IPS-18a (cell line): ENCODE data around the gene CCNE1.

Experiments used
- H3K27ac ChIP-seq: one replicate; pipeline ENCODE4 v1.5.1; 2013; ENCODE audit warnings: low read length
- H3K27me3 ChIP-seq: one replicate; pipeline ENCODE4 v1.6.1; 2013; ENCODE audit warnings: mild to moderate bottlenecking, low read length; ENCODE audit not compliant: control insufficient read depth, insufficient read depth
- H3K36me3 ChIP-seq: one replicate; pipeline ENCODE4 v1.6.1; 2013; ENCODE audit warnings: low read depth, low read length; ENCODE audit not compliant: control insufficient read depth
- H3K4me1 ChIP-seq: one replicate; pipeline ENCODE4 v1.6.1; 2013; ENCODE audit warnings: low read depth, low read length; ENCODE audit not compliant: control insufficient read depth
- H3K4me3 ChIP-seq: one replicate; pipeline ENCODE4 v1.5.1; 2013; ENCODE audit warnings: low read length
- H3K9ac ChIP-seq: one replicate; pipeline ENCODE4 v1.6.1; 2013; ENCODE audit warnings: mild to moderate bottlenecking, low read length, moderate library complexity
- H3K9me3 ChIP-seq: one replicate; pipeline ENCODE4 v1.6.1; 2013; ENCODE audit warnings: low read depth, low read length; ENCODE audit not compliant: control insufficient read depth

CCNE1 gene

GRCh38 chr19:29840066-29840950 is 28.5 kb downstream of the CCNE1 start:
- H3K4me3 ChIP-seq, result no peak overlapping the region
- H3K9ac ChIP-seq, result no peak overlapping the region
- no peaks in the 10 kb centered on the region for H3K36me3 ChIP-seq
- H3K27ac ChIP-seq, result no peak overlapping the region
- no peaks in the 10 kb centered on the region for H3K9me3 ChIP-seq
- H3K27me3 ChIP-seq, result peaks cover 22% of the 10 kb centered on the region
- peaks cover 3% of the 10 kb centered on the region for H3K4me1 ChIP-seq

- Histone ChIP-seq H3K36me3 (no peaks in the 10 kb centered on the region), H3K9ac (no peak overlapping the region), H3K9me3 (no peaks in the 10 kb centered on the region), H3K4me1 (peaks cover 3% of the 10 kb centered on the region), H3K27ac (no peak overlapping the region), H3K27me3 (peaks cover 26% of the 10 kb centered on the region), H3K4me3 (no peak overlapping the region)
These were observed 29.4 kb downstream of the CCNE1 start for GRCh38 chr19:29841209-29841558.

- no peaks in the 10 kb centered on the region for H3K9me3 ChIP-seq
- no peak overlapping the region for H3K9ac ChIP-seq
- no peak overlapping the region for H3K27ac ChIP-seq
- no peaks in the 10 kb centered on the region for H3K36me3 ChIP-seq
- H3K4me3 ChIP-seq, result no peak overlapping the region
- H3K27me3 ChIP-seq, result peaks cover 27% of the 10 kb centered on the region
- H3K4me1 ChIP-seq, result peaks cover 3% of the 10 kb centered on the region
These were observed 30.0 kb downstream of the CCNE1 start for GRCh38 chr19:29841559-29842367.

- H3K4me1 ChIP-seq, result peaks cover 3% of the 10 kb centered on the region
- no peaks in the 10 kb centered on the region for H3K36me3 ChIP-seq
- no peaks in the 10 kb centered on the region for H3K9me3 ChIP-seq
- peaks cover 27% of the 10 kb centered on the region for H3K27me3 ChIP-seq
- H3K9ac ChIP-seq, result no peak overlapping the region
- H3K27ac ChIP-seq, result no peak overlapping the region
- peak overlapping the region; percentile 42 for H3K4me3 ChIP-seq
These were observed 30.8 kb downstream of the CCNE1 start for GRCh38 chr19:29842471-29843179.

GRCh38 chr19:29843180-29844051 is 31.6 kb downstream of the CCNE1 start:
- Histone ChIP-seq H3K27ac (no peak overlapping the region), H3K9me3 (no peaks in the 10 kb centered on the region), H3K36me3 (no peaks in the 10 kb centered on the region), H3K9ac (no peak overlapping the region), H3K4me3 (peak overlapping the region; percentile 42), H3K4me1 (peaks cover 3% of the 10 kb centered on the region), H3K27me3 (peaks cover 27% of the 10 kb centered on the region)

GRCh38 chr19:29844891-29845573 is 33.2 kb downstream of the CCNE1 start:
- Histone ChIP-seq H3K9me3 (no peaks in the 10 kb centered on the region), H3K27ac (no peak overlapping the region), H3K4me1 (peaks cover 3% of the 10 kb centered on the region), H3K27me3 (peaks cover 27% of the 10 kb centered on the region), H3K4me3 (peak overlapping the region; percentile 68), H3K9ac (peak overlapping the region; percentile 26), H3K36me3 (no peaks in the 10 kb centered on the region)

- Histone ChIP-seq H3K36me3 (no peaks in the 10 kb centered on the region), H3K27ac (no peak overlapping the region), H3K4me3 (peak overlapping the region; percentile 68), H3K4me1 (peaks cover 3% of the 10 kb centered on the region), H3K9me3 (no peaks in the 10 kb centered on the region), H3K27me3 (peaks cover 27% of the 10 kb centered on the region), H3K9ac (peak overlapping the region; percentile 26)
These were observed 33.9 kb downstream of the CCNE1 start for GRCh38 chr19:29845574-29846176.

- Histone ChIP-seq H3K4me3 (no peak overlapping the region), H3K27ac (no peak overlapping the region), H3K4me1 (no peaks in the 10 kb centered on the region), H3K27me3 (peaks cover 4% of the 10 kb centered on the region), H3K9me3 (no peaks in the 10 kb centered on the region), H3K36me3 (no peaks in the 10 kb centered on the region), H3K9ac (no peak overlapping the region)
These were observed 37.4 kb downstream of the CCNE1 start for GRCh38 chr19:29849208-29849607.

- H3K9me3 ChIP-seq, result no peaks in the 10 kb centered on the region
These were observed 38.7 kb downstream of the CCNE1 start for GRCh38 chr19:29850482-29850881.

GRCh38 chr19:29851769-29852521 is 40.2 kb downstream of the CCNE1 start:
- Histone ChIP-seq H3K27ac (no peak overlapping the region), H3K9ac (no peak overlapping the region), H3K4me3 (no peak overlapping the region), H3K9me3 (no peaks in the 10 kb centered on the region), H3K36me3 (no peaks in the 10 kb centered on the region), H3K4me1 (no peaks in the 10 kb centered on the region), H3K27me3 (no peaks in the 10 kb centered on the region)

More at GRCh38 chr19:29850482-29850881, 38.7 kb downstream of the CCNE1 start:
- no peak overlapping the region for H3K27ac ChIP-seq
- H3K27me3 ChIP-seq, result peaks cover 4% of the 10 kb centered on the region
- no peak overlapping the region for H3K4me3 ChIP-seq
- H3K36me3 ChIP-seq, result no peaks in the 10 kb centered on the region
- H3K4me1 ChIP-seq, result no peaks in the 10 kb centered on the region
- no peak overlapping the region for H3K9ac ChIP-seq
